Transverse colon (tissue), 4 donors: Measurements from ENCODE around the gene ADIPOR1.

Source experiments
- POLR2AphosphoS5 ChIP-seq, 3 donors: sonication (generic); formaldehyde crosslinking; IDR thresholded peaks; one replicate each; pipeline ENCODE4 v1.6.1; 2016; ENCODE audit warnings: antibody characterized with exemption in 3 of 3
- TF ChIP-seq, protein P1 (sequence below), 5 experiments: fragments of 200-600 bp in 3 of 5; fragments of 450-650 bp in 2 of 5; sonication (generic) in 3 of 5; IDR thresholded peaks; 1 replicate in 2 of 5; 2 replicates in 3 of 5; pipeline ENCODE4 v1.5.1; 2016 to 2017; ENCODE audit warnings: antibody characterized with exemption in 5 of 5, inconsistent platforms in 3 of 5, mild to moderate bottlenecking in 2 of 5, moderate library complexity in 1 of 5

DNA sequence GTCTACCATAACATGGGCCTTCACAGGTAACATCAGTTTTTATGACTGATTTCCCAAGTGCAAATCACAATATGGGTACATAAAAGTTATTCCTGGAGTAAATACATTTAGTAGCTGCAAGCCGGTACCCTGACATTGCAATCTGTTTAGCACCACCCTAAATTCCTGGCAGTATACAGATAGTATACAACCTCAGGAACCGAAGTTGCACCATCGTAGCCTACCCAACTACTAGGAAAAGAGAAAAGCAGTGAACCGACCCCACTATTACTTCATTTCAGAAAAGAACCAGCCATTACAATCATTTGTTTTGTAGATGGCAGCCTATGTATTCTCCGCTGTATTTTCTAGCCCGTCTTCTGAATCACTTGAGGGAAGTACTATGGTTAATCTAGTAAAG is 1.1 kb downstream of the ADIPOR1 start:
- TF ChIP-seq, protein P1, sequence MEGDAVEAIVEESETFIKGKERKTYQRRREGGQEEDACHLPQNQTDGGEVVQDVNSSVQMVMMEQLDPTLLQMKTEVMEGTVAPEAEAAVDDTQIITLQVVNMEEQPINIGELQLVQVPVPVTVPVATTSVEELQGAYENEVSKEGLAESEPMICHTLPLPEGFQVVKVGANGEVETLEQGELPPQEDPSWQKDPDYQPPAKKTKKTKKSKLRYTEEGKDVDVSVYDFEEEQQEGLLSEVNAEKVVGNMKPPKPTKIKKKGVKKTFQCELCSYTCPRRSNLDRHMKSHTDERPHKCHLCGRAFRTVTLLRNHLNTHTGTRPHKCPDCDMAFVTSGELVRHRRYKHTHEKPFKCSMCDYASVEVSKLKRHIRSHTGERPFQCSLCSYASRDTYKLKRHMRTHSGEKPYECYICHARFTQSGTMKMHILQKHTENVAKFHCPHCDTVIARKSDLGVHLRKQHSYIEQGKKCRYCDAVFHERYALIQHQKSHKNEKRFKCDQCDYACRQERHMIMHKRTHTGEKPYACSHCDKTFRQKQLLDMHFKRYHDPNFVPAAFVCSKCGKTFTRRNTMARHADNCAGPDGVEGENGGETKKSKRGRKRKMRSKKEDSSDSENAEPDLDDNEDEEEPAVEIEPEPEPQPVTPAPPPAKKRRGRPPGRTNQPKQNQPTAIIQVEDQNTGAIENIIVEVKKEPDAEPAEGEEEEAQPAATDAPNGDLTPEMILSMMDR (IDR thresholded peaks at IDR 0.05): no peak
- no peak for TF ChIP-seq POLR2AphosphoS5 (IDR thresholded peaks at IDR 0.05)
